Mammary epithelial cell (primary cell): ENCODE data around the gene SPEG.

Source experiments
- CTCF ChIP-seq, 2 donors: IDR thresholded peaks in 1 of 2; conservative IDR thresholded peaks in 1 of 2; 2 replicates each; pipeline ENCODE4 v1.5.1; 2011 to 2012; ENCODE audit warnings: inconsistent platforms in 2 of 2, low read length in 2 of 2, mild to moderate bottlenecking in 2 of 2, control low read depth in 1 of 2, low read depth in 1 of 2; ENCODE audit not compliant: insufficient read depth in 1 of 2; ENCODE audit errors: extremely low read depth in 1 of 2
- EZH2 ChIP-seq: IDR thresholded peaks from 2 replicates; pipeline ENCODE4 v1.6.1; 2012; ENCODE audit warnings: low read length, inconsistent platforms, borderline replicate concordance

GRCh38 chr2:219422952-219423534 lies 11.6 kb upstream of the SPEG start:
- TF ChIP-seq CTCF (conservative IDR thresholded peaks at IDR 0.05 in 1 of 2, IDR thresholded peaks at IDR 0.05 in 1 of 2; ENCODE audit: extremely low read depth in 1 of 2, insufficient read depth in 1 of 2, low read depth in 1 of 2, low read length in 2 of 2) (no peak), EZH2 (no peak)
